ENCODE data around the gene PPP1R37.

DNA sequence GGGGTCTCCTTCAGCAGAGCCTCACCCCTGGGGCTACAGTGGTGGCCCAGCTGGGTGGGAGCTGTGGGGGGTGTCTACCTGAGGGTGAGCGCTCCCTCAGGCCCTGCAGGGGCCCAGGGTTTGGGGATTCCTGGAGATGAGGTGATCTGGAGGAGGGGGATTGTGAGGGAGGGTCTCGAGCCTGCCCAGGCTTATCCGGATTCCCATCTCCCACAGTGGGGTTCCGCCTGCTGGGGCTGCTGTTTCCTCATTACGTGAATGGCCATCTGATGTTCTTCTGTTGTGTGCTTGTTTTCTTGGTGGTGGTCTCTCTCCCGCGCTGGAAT lies 4.4 kb downstream of the PPP1R37 start:
- TF ChIP-seq, protein P1, sequence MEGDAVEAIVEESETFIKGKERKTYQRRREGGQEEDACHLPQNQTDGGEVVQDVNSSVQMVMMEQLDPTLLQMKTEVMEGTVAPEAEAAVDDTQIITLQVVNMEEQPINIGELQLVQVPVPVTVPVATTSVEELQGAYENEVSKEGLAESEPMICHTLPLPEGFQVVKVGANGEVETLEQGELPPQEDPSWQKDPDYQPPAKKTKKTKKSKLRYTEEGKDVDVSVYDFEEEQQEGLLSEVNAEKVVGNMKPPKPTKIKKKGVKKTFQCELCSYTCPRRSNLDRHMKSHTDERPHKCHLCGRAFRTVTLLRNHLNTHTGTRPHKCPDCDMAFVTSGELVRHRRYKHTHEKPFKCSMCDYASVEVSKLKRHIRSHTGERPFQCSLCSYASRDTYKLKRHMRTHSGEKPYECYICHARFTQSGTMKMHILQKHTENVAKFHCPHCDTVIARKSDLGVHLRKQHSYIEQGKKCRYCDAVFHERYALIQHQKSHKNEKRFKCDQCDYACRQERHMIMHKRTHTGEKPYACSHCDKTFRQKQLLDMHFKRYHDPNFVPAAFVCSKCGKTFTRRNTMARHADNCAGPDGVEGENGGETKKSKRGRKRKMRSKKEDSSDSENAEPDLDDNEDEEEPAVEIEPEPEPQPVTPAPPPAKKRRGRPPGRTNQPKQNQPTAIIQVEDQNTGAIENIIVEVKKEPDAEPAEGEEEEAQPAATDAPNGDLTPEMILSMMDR (IDR thresholded peaks at IDR 0.05; ENCODE audit: poor library complexity, severe bottlenecking) = no peak
- no peak for TF ChIP-seq EZH2 (IDR thresholded peaks at IDR 0.05; ENCODE audit: borderline replicate concordance, insufficient read depth, low read length, poor library complexity, severe bottlenecking)
